ENCODE measurements around the gene NUP153. TPM values are rescaled to one million over a fixed set of nuclear protein-coding genes. Genes with fewer than 3 reads are reported as not detected.

The NUP153 gene
- total RNA-seq, 2 experiments from 2014 or later: 72.5 to 88.0 TPM

DNA sequence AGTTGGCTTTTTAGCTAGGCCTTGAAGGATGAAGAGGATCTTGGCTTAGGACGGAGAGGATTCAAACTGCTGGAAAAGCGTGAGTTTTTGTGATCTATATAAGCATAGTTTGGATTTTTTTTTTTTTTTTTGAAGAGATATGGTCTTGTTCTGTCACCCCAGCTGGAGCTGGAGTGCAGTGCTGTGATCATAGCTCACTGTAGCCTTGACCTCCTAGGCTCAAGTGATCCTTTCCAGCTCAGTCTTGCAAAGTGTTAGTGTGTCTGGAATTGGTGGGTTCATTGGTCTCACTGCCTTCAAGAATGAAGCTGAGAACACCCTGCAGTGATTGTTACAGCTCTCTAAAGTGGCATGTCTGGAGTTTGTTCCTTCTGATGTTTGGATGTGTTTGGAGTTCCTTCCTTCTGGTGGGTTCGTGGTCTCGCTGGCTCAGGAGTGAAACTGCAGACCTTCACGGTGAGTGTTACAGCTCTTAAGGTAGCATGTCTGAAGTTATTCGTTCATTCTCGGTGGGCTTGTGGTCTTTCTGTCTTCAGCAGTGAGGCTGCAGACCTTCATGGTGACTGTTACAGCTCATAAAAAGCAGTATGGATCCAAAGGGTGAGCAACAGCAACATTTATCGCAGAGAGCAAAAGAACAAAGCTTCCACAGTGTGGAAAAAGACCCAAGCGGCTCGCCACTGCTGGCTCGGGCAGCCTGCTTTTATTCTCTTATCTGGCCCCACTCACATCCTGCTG, 37.5 kb upstream of the NUP153 start:
- no peak overlapping the region for H3K4me2 ChIP-seq (ENCODE audit: low read length)
- ChIA-PET CTCF (ENCODE audit: unreplicated experiment) (no interaction called here), POLR2A (interaction anchor here (0.6 to 1.8 kb wide), 8 partner anchors 9 to 275 kb away, joined by 3 to 7 read pairs (median 4); partner anchors contain the start of gene NUP153)
- H3K36me3 ChIP-seq (ENCODE audit: insufficient read depth, low read length): no peaks in the 10 kb centered on the region
- TF ChIP-seq EZH2phosphoT487 (IDR thresholded peaks at IDR 0.05; ENCODE audit: borderline replicate concordance, low read depth, low read length): no peak
- no peak for TF ChIP-seq CTCF (conservative IDR thresholded peaks at IDR 0.05; ENCODE audit: low read length)
- DNase-seq (ENCODE audit: low spot score): no peak
- H3K9me3 ChIP-seq (ENCODE audit: low read length): no peaks in the 10 kb centered on the region
- no peak overlapping the region for H3K27ac ChIP-seq (ENCODE audit: low read depth, low read length, poor library complexity, severe bottlenecking)
- H4K20me1 ChIP-seq (ENCODE audit: insufficient read depth, low read length): no peaks in the 10 kb centered on the region
- no peaks in the 10 kb centered on the region for H3K9me2 ChIP-seq (ENCODE audit: insufficient read depth, low read length)
- intact Hi-C loops (cut with micrococcal nuclease; ENCODE audit: unreplicated experiment): no loop called here
- BruUV-seq (replicated peaks): no TSS peak
- no peak overlapping the region for H3K4me3 ChIP-seq (ENCODE audit: low read depth, low read length, poor library complexity, severe bottlenecking)
- no peaks in the 10 kb centered on the region for H3K79me2 ChIP-seq (ENCODE audit: insufficient read depth, low read depth, low read length)
- H2AFZ ChIP-seq (ENCODE audit: low read length): no peak overlapping the region
- H3K4me1 ChIP-seq (ENCODE audit: insufficient read depth, low read length, poor library complexity, severe bottlenecking): no peaks in the 10 kb centered on the region

GRCh38 chr6:17741507-17741906, 34.8 kb upstream of the NUP153 start:
- CTCF ChIA-PET (ENCODE audit: unreplicated experiment): no interaction called here
- H3K4me1 ChIP-seq (ENCODE audit: insufficient read depth, low read length, poor library complexity, severe bottlenecking): no peaks in the 10 kb centered on the region
- POLR2A ChIA-PET: interaction anchor here (1.4 kb wide), 1 partner anchor 27 kb away, joined by 3 read pairs; no protein-coding TSS in a partner anchor
- H3K9me3 ChIP-seq (ENCODE audit: low read length): peaks cover 11% of the 10 kb centered on the region
- H3K27ac ChIP-seq (ENCODE audit: low read depth, low read length, poor library complexity, severe bottlenecking): no peak overlapping the region
- no peaks in the 10 kb centered on the region for H3K79me2 ChIP-seq (ENCODE audit: insufficient read depth, low read depth, low read length)
- H3K36me3 ChIP-seq (ENCODE audit: insufficient read depth, low read length): no peaks in the 10 kb centered on the region
- H3K4me3 ChIP-seq (ENCODE audit: low read depth, low read length, poor library complexity, severe bottlenecking): no peak overlapping the region
- no peak overlapping the region for H3K4me2 ChIP-seq (ENCODE audit: low read length)
- H4K20me1 ChIP-seq (ENCODE audit: insufficient read depth, low read length): no peaks in the 10 kb centered on the region
- no TSS peak for BruUV-seq (replicated peaks)
- no peak for DNase-seq (ENCODE audit: low spot score)
- no peaks in the 10 kb centered on the region for H3K9me2 ChIP-seq (ENCODE audit: insufficient read depth, low read length)
- no peak overlapping the region for H2AFZ ChIP-seq (ENCODE audit: low read length)
- TF ChIP-seq EZH2phosphoT487 (IDR thresholded peaks at IDR 0.05; ENCODE audit: borderline replicate concordance, low read depth, low read length) (no peak), CTCF (conservative IDR thresholded peaks at IDR 0.05; ENCODE audit: low read length) (no peak)
- intact Hi-C loops (cut with micrococcal nuclease; ENCODE audit: unreplicated experiment): no loop called here

- CTCF ChIA-PET (ENCODE audit: unreplicated experiment): no interaction called here
- intact Hi-C loops (cut with micrococcal nuclease; ENCODE audit: unreplicated experiment): no loop called here
These were observed 34.0 kb upstream of the NUP153 start for GRCh38 chr6:17740559-17741220.

More at GRCh38 chr6:17740559-17741220, 34.0 kb upstream of the NUP153 start:
- Histone ChIP-seq H4K20me1 (ENCODE audit: insufficient read depth, low read length) (no peaks in the 10 kb centered on the region), H3K27ac (ENCODE audit: low read depth, low read length, poor library complexity, severe bottlenecking) (no peak overlapping the region), H3K4me2 (ENCODE audit: low read length) (no peak overlapping the region), H3K9me2 (ENCODE audit: insufficient read depth, low read length) (no peaks in the 10 kb centered on the region), H3K79me2 (ENCODE audit: insufficient read depth, low read depth, low read length) (no peaks in the 10 kb centered on the region), H3K9me3 (ENCODE audit: low read length) (peaks cover 11% of the 10 kb centered on the region), H3K36me3 (ENCODE audit: insufficient read depth, low read length) (no peaks in the 10 kb centered on the region), H3K4me3 (ENCODE audit: low read depth, low read length, poor library complexity, severe bottlenecking) (no peak overlapping the region), H3K4me1 (ENCODE audit: insufficient read depth, low read length, poor library complexity, severe bottlenecking) (no peaks in the 10 kb centered on the region), H2AFZ (ENCODE audit: low read length) (no peak overlapping the region)
- BruUV-seq (replicated peaks): no TSS peak
- no peak for TF ChIP-seq EZH2phosphoT487 (IDR thresholded peaks at IDR 0.05; ENCODE audit: borderline replicate concordance, low read depth, low read length)
- no peak for TF ChIP-seq CTCF (conservative IDR thresholded peaks at IDR 0.05; ENCODE audit: low read length)
- POLR2A ChIA-PET: interaction anchor here (1.2 to 1.5 kb wide), 3 partner anchors 10 to 26 kb away, joined by 3 to 7 read pairs (median 4); no protein-coding TSS in a partner anchor
- DNase-seq (ENCODE audit: low spot score): no peak

Measured in OCI-LY7 (cell line).